Epithelial cell of esophagus (primary cell): ENCODE measurements around the gene DBET.
"Not testable (repeated sequence)": the region's sequence is repeated elsewhere in the genome, so short reads cannot be mapped to it uniquely, and the experiment has no call there.

ENCODE experiments used
- DNase-seq: peaks from one replicate; pipeline ENCODE4 v3.0.0; 2010; ENCODE audit warnings: low read depth
- H3K4me3 ChIP-seq: 2 replicates; pipeline ENCODE4 v1.5.1; 2011; ENCODE audit warnings: mild to moderate bottlenecking, low read length, control low read depth

DBET gene

GRCh38 chr4:190094031-190094430, 29.7 kb downstream of the DBET start:
- not testable (repeated sequence) for DNase-seq, H3K4me3 ChIP-seq

GRCh38 chr4:190095335-190095734, 31.0 kb downstream of the DBET start:
- not testable (repeated sequence) for DNase-seq

GRCh38 chr4:190099605-190100004, 35.3 kb downstream of the DBET start:
- not testable (repeated sequence) for DNase-seq, H3K4me3 ChIP-seq

More at GRCh38 chr4:190095335-190095734, 31.0 kb downstream of the DBET start:
- H3K4me3 ChIP-seq: not testable (repeated sequence)

GRCh38 chr4:190101525-190101924, 37.2 kb downstream of the DBET start:
- not testable (repeated sequence) for H3K4me3 ChIP-seq, DNase-seq

- not testable (repeated sequence) for DNase-seq, H3K4me3 ChIP-seq
Observed at GRCh38 chr4:190106191-190106590, 41.9 kb downstream of the DBET start.

- not testable (repeated sequence) for DNase-seq, H3K4me3 ChIP-seq
Observed at GRCh38 chr4:190106611-190107480, 42.5 kb downstream of the DBET start.

- not testable (repeated sequence) for H3K4me3 ChIP-seq, DNase-seq
Observed at GRCh38 chr4:190107766-190108485, 43.6 kb downstream of the DBET start.

- not testable (repeated sequence) for H3K4me3 ChIP-seq
Observed at GRCh38 chr4:190108756-190109155, 44.5 kb downstream of the DBET start.

GRCh38 chr4:190109390-190110011, 45.2 kb downstream of the DBET start:
- H3K4me3 ChIP-seq, DNase-seq: not testable (repeated sequence)

More at GRCh38 chr4:190108756-190109155, 44.5 kb downstream of the DBET start:
- not testable (repeated sequence) for DNase-seq

GRCh38 chr4:190110033-190110432, 45.7 kb downstream of the DBET start:
- not testable (repeated sequence) for DNase-seq, H3K4me3 ChIP-seq

- H3K4me3 ChIP-seq, DNase-seq: not testable (repeated sequence)
Observed at GRCh38 chr4:190110570-190111295, 46.4 kb downstream of the DBET start.

GRCh38 chr4:190112879-190113278, 48.6 kb downstream of the DBET start:
- not testable (repeated sequence) for DNase-seq, H3K4me3 ChIP-seq

GRCh38 chr4:190114991-190115390, 50.7 kb downstream of the DBET start:
- not testable (repeated sequence) for DNase-seq

More at GRCh38 chr4:190114991-190115390, 50.7 kb downstream of the DBET start:
- not testable (repeated sequence) for H3K4me3 ChIP-seq
